HEK293 (cell line): ENCODE data around the gene REEP6.

Experiments used
- CTCF ChIA-PET: fragments of 350-600 bp; formaldehyde crosslinking; extraction: SDS; loops from one replicate; lab custom pipeline; 2021; ENCODE audit warnings: antibody characterized with exemption; lab: Yijun Ruan, JAX
- POLR2A ChIA-PET: fragments of 300-600 bp; formaldehyde crosslinking; extraction: SDS; loops from one replicate; lab custom pipeline; 2020; ENCODE audit warnings: antibody characterized with exemption, inconsistent platforms; lab: Yijun Ruan, JAX
- H3K27ac ChIP-seq: fragments of 200-500 bp; sonication (Bioruptor generic); 2 replicates; pipeline ENCODE4 v1.5.1; 2014; ENCODE audit warnings: low read depth, low read length, control low read depth, inconsistent platforms; ENCODE audit errors: extremely low read depth
- H3K36me3 ChIP-seq, 2 experiments: fragments of 200-500 bp in 1 of 2; sonication (Bioruptor generic) in 1 of 2; 1 replicate in 1 of 2; 2 replicates in 1 of 2; pipeline ENCODE4 v1.5.1; 2014 to 2017; ENCODE audit warnings: inconsistent platforms in 2 of 2, low read length in 2 of 2; ENCODE audit not compliant: control insufficient read depth in 2 of 2, insufficient read depth in 1 of 2
- H3K4me1 ChIP-seq: fragments of 200-500 bp; sonication (Bioruptor generic); 2 replicates; pipeline ENCODE4 v1.5.1; 2014; ENCODE audit warnings: mild to moderate bottlenecking, low read length, inconsistent platforms; ENCODE audit not compliant: control insufficient read depth, insufficient read depth
- H3K4me3 ChIP-seq: 2 replicates; pipeline ENCODE4 v1.5.1; 2011; ENCODE audit warnings: low read depth, mild to moderate bottlenecking, control low read depth, low read length, moderate library complexity
- H3K9me3 ChIP-seq: fragments of 200-500 bp; sonication (Bioruptor generic); 2 replicates; pipeline ENCODE4 v1.5.1; 2014; ENCODE audit warnings: low read depth, low read length, inconsistent platforms; ENCODE audit not compliant: control insufficient read depth, insufficient read depth
- CTCF ChIP-seq: fragments of 450-650 bp; formaldehyde crosslinking; IDR thresholded peaks from 2 replicates; pipeline ENCODE4 v1.5.1; 2016; ENCODE audit warnings: missing biosample characterization, missing genetic modification characterization
- HIC1 ChIP-seq: fragments of 450-650 bp; formaldehyde crosslinking; IDR thresholded peaks from 2 replicates; pipeline ENCODE4 v1.5.1; 2016; ENCODE audit warnings: missing biosample characterization, missing genetic modification characterization
- KLF1 ChIP-seq: fragments of 450-650 bp; formaldehyde crosslinking; IDR thresholded peaks from 2 replicates; pipeline ENCODE4 v1.5.1; 2016; ENCODE audit warnings: missing biosample characterization, missing genetic modification characterization
- PBX3 ChIP-seq: sonication (generic); formaldehyde crosslinking; IDR thresholded peaks from 2 replicates; pipeline ENCODE4 v1.8.1; 2022; ENCODE audit warnings: mild to moderate bottlenecking, moderate library complexity, missing genetic modification reagents
- PRDM1 ChIP-seq: fragments of 450-650 bp; formaldehyde crosslinking; IDR thresholded peaks from 2 replicates; pipeline ENCODE4; 2016; ENCODE audit warnings: missing biosample characterization, missing genetic modification characterization
- SP3 ChIP-seq: fragments of 450-650 bp; formaldehyde crosslinking; IDR thresholded peaks from 2 replicates; pipeline ENCODE4 v1.5.1; 2016; ENCODE audit warnings: missing biosample characterization, missing genetic modification characterization
- ZBTB10 ChIP-seq: fragments of 450-650 bp; formaldehyde crosslinking; IDR thresholded peaks from 2 replicates; pipeline ENCODE4 v1.5.1; 2016; ENCODE audit warnings: missing biosample characterization, missing genetic modification characterization
- ZBTB11 ChIP-seq: fragments of 450-650 bp; formaldehyde crosslinking; conservative IDR thresholded peaks from 2 replicates; pipeline ENCODE4 v1.5.1; 2016; ENCODE audit warnings: low read depth, missing biosample characterization, missing genetic modification characterization
- ZBTB8A ChIP-seq: fragments of 450-650 bp; formaldehyde crosslinking; IDR thresholded peaks from 2 replicates; pipeline ENCODE4 v1.5.1; 2016; ENCODE audit warnings: missing biosample characterization, missing genetic modification characterization
- ZNF837 ChIP-seq: fragments of 450-650 bp; formaldehyde crosslinking; IDR thresholded peaks from 2 replicates; pipeline ENCODE4 v1.5.1; 2016; ENCODE audit warnings: missing biosample characterization, missing genetic modification characterization
- TF ChIP-seq, protein P1 (sequence below): fragments of 450-650 bp; formaldehyde crosslinking; IDR thresholded peaks from 2 replicates; pipeline ENCODE4 v1.5.1; 2017; ENCODE audit warnings: missing biosample characterization, mild to moderate bottlenecking, missing genetic modification characterization, moderate library complexity
- TF ChIP-seq, protein P2 (sequence below): fragments of 450-650 bp; formaldehyde crosslinking; IDR thresholded peaks from 2 replicates; pipeline ENCODE4 v1.5.1; 2017; ENCODE audit warnings: missing biosample characterization, missing genetic modification characterization
- TF ChIP-seq, protein P3 (sequence below): fragments of 450-650 bp; formaldehyde crosslinking; IDR thresholded peaks from 2 replicates; pipeline ENCODE4 v1.5.1; 2016; ENCODE audit warnings: missing biosample characterization, missing genetic modification characterization

The REEP6 gene

GRCh38 chr19:1471010-1471514 is 19.9 kb upstream of the REEP6 start (continued):
- TF ChIP-seq ZBTB11: peak; percentile 12; the same call in 1 of the 2 replicates
- TF ChIP-seq PRDM1 (tag by site-specific recombination): no peak
- TF ChIP-seq, protein P1, sequence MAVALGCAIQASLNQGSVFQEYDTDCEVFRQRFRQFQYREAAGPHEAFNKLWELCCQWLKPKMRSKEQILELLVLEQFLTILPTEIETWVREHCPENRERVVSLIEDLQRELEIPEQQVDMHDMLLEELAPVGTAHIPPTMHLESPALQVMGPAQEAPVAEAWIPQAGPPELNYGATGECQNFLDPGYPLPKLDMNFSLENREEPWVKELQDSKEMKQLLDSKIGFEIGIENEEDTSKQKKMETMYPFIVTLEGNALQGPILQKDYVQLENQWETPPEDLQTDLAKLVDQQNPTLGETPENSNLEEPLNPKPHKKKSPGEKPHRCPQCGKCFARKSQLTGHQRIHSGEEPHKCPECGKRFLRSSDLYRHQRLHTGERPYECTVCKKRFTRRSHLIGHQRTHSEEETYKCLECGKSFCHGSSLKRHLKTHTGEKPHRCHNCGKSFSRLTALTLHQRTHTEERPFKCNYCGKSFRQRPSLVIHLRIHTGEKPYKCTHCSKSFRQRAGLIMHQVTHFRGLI (tag by site-specific recombination): 0 out of 2 replicates have a peak, but pooled peaks have one; percentile 6
- no peak for TF ChIP-seq PBX3 (CRISPR knock-in tag)
- TF ChIP-seq, protein P2, sequence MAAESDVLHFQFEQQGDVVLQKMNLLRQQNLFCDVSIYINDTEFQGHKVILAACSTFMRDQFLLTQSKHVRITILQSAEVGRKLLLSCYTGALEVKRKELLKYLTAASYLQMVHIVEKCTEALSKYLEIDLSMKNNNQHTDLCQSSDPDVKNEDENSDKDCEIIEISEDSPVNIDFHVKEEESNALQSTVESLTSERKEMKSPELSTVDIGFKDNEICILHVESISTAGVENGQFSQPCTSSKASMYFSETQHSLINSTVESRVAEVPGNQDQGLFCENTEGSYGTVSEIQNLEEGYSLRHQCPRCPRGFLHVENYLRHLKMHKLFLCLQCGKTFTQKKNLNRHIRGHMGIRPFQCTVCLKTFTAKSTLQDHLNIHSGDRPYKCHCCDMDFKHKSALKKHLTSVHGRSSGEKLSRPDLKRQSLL (tag by site-specific recombination): peak; percentile 92
- TF ChIP-seq, protein P3, sequence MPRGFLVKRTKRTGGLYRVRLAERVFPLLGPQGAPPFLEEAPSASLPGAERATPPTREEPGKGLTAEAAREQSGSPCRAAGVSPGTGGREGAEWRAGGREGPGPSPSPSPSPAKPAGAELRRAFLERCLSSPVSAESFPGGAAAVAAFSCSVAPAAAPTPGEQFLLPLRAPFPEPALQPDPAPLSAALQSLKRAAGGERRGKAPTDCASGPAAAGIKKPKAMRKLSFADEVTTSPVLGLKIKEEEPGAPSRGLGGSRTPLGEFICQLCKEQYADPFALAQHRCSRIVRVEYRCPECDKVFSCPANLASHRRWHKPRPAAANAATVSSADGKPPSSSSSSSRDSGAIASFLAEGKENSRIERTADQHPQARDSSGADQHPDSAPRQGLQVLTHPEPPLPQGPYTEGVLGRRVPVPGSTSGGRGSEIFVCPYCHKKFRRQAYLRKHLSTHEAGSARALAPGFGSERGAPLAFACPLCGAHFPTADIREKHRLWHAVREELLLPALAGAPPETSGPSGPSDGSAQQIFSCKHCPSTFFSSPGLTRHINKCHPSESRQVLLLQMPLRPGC (tag by site-specific recombination): no peak
- TF ChIP-seq ZBTB10 (tag by site-specific recombination): 0 out of 2 replicates have a peak, but pooled peaks have one; percentile 53
- TF ChIP-seq, all 188 proteins: peak for 17

- peaks cover 12% of the 10 kb centered on the region for H3K4me1 ChIP-seq
- H3K9me3 ChIP-seq: no peaks in the 10 kb centered on the region
- no peak overlapping the region; the same call in 1 of the 2 replicates for H3K27ac ChIP-seq
- H3K36me3 ChIP-seq: peaks cover 0 to 22% of the 10 kb centered on the region in 2 experiments; a peak in 2 of 3 replicates
- ChIA-PET POLR2A (interaction anchor here (0.8 to 2.2 kb wide), 7 partner anchors 13 to 93 kb away, joined by 3 to 6 read pairs (median 4); partner anchors contain the start of gene REEP6), CTCF (interaction anchor here (0.9 to 1.1 kb wide), 2 partner anchors 192 to 206 kb away, joined by 3 to 4 read pairs; no protein-coding TSS in a partner anchor)
- H3K4me3 ChIP-seq: no peak overlapping the region
- TF ChIP-seq KLF1 (tag by site-specific recombination) (0 out of 2 replicates have a peak, but pooled peaks have one; percentile 7), ZBTB10 (tag by site-specific recombination) (peak; percentile 48; the same call in 1 of the 2 replicates), SP3 (no peak), CTCF (peak; percentile 76), ZNF837 (tag by site-specific recombination) (no peak), ZBTB8A (tag by site-specific recombination) (peak; percentile 30; the same call in 1 of the 2 replicates), HIC1 (tag by site-specific recombination) (peak; percentile 62; the same call in 1 of the 2 replicates)
These were observed 19.3 kb upstream of the REEP6 start for GRCh38 chr19:1471515-1472160.
